Uterus (tissue), 2 donors: ENCODE results near the gene SPTLC2.

Source experiments
- CTCF ChIP-seq, 4 experiments: fragments of 200-600 bp in 2 of 4; fragments of 450-650 bp in 2 of 4; sonication (generic) in 2 of 4; IDR thresholded peaks; one replicate each; pipeline ENCODE4 v1.5.1; 2016 to 2019; ENCODE audit warnings: antibody characterized with exemption in 4 of 4, mild to moderate bottlenecking in 2 of 4, moderate library complexity in 1 of 4
- POLR2A ChIP-seq, 2 donors: fragments of 450-650 bp; IDR thresholded peaks; one replicate each; pipeline ENCODE4 v1.6.1; 2016; ENCODE audit warnings: antibody characterized with exemption in 2 of 2, mild to moderate bottlenecking in 1 of 2, moderate library complexity in 1 of 2

- peak in 3 of 4 experiments; percentile 16 to 28 (median 19) for TF ChIP-seq CTCF (IDR thresholded peaks at IDR 0.05)
- TF ChIP-seq POLR2A (IDR thresholded peaks at IDR 0.05) = peak; percentile 71 to 79
These were observed at the start of gene SPTLC2 for GRCh38 chr14:77616454-77617229.
